ENCODE measurements around the gene PSMD4. TPM values are rescaled to one million over a fixed set of nuclear protein-coding genes. Genes with fewer than 3 reads are reported as not detected.
A peak's percentile ranks its signal among the peaks of the same experiment; 100 is the strongest.

The PSMD4 gene
- total and polyA plus RNA-seq, 2 donors (not counting 1 experiment from before 2014, with no cell fraction given), result 136 to 142 TPM

- H3K4me3 ChIP-seq (ENCODE audit: control extremely low read depth in 1 of 5, extremely low read depth in 1 of 5, insufficient read depth in 1 of 5, low read depth in 2 of 5, low read length in 4 of 5), result peak overlapping the region; percentile 35 to 100 (median 97)
- H3K27me3 Mint-ChIP-seq, result no peaks in the 10 kb centered on the region
- H3K4me1 ChIP-seq (ENCODE audit: control insufficient read depth in 2 of 2, insufficient read depth in 2 of 2, low read length in 2 of 2), result peaks cover 16 to 29% of the 10 kb centered on the region in 2 donors
- intact Hi-C loops (cut with micrococcal nuclease), result loop anchor here (1.0 to 5.0 kb wide), 7 partner anchors 64 to 554 kb away; partner anchors contain the start of genes C2CD4D, CDC42SE1, LYSMD1 and PIP5K1A
- CTCF ChIA-PET, result interaction anchor here (0.8 to 1.5 kb wide), 5 partner anchors 18 to 161 kb away, joined by 3 to 6 read pairs (median 5); partner anchors contain the start of gene PSMD4
- H2AFZ ChIP-seq (ENCODE audit: insufficient read depth, low read depth, low read length, poor library complexity, severe bottlenecking), result peak overlapping the region; percentile 76
- no peaks in the 10 kb centered on the region for H3K9me3 Mint-ChIP-seq (ENCODE audit: insufficient read depth)
- DNase-seq (no peak), ATAC-seq (ENCODE audit: low read depth) (no peak)
- POLR2A ChIA-PET, result interaction anchor here (0.8 to 1.7 kb wide), 4 partner anchors 9 to 44 kb away, joined by 3 to 6 read pairs (median 5); partner anchors contain the start of genes PI4KB and PSMD4
- peak overlapping the region; percentile 98 for H3K4me3 Mint-ChIP-seq
- peak overlapping the region; percentile 95 to 96 for H3K27ac ChIP-seq (ENCODE audit: low read length in 2 of 2)
- H4K20me1 ChIP-seq (ENCODE audit: control insufficient read depth, insufficient read depth, low read length, poor library complexity, severe bottlenecking), result peaks cover 39% of the 10 kb centered on the region
- peaks cover 58% of the 10 kb centered on the region for H3K79me2 ChIP-seq (ENCODE audit: control insufficient read depth, insufficient read depth, low read length)
- 8% methylated on average over 43 of the region's 44 CpGs for WGBS (ENCODE audit: insufficient coverage)
- peak overlapping the region; percentile 90 for H3K4me2 ChIP-seq (replicated peaks; ENCODE audit: low read depth, low read length, poor library complexity, severe bottlenecking)
- TF ChIP-seq CTCF (IDR thresholded peaks at IDR 0.05) (no peak), EZH2 (IDR thresholded peaks at IDR 0.05; ENCODE audit: borderline replicate concordance, insufficient read depth, low read depth, low read length, poor library complexity, severe bottlenecking) (no peak)
- H3K9me3 ChIP-seq (ENCODE audit: control extremely low read depth in 1 of 3, control insufficient read depth in 2 of 3, insufficient read depth in 1 of 3, low read length in 2 of 3), result no peaks in the 10 kb centered on the region
- peaks cover 37% of the 10 kb centered on the region for H3K4me1 Mint-ChIP-seq
- H3K27me3 ChIP-seq (replicated peaks in 1 of 4; ENCODE audit: control extremely low read depth in 1 of 4, control insufficient read depth in 3 of 4, insufficient read depth in 4 of 4, low read length in 3 of 4), result no peaks in the 10 kb centered on the region
- peak overlapping the region; percentile 92 for H3K9ac ChIP-seq (ENCODE audit: low read length)
- peak overlapping the region; percentile 95 for H3K27ac Mint-ChIP-seq
- peaks cover 1 to 26% of the 10 kb centered on the region in 2 experiments for H3K36me3 ChIP-seq (replicated peaks in 1 of 2; ENCODE audit: control extremely low read depth in 1 of 2, control insufficient read depth in 1 of 2, extremely low read depth in 1 of 2, insufficient read depth in 2 of 2, low read length in 1 of 2)
Measured at GRCh38 chr1:151282883-151283725, 28.6 kb downstream of the PSMD4 start.

Data from B cell (primary cell).